GM13976 (cell line): ENCODE data around the gene AHCTF1.

Experiments used
- DNase-seq: peaks from one replicate; pipeline ENCODE4 v3.0.0; 2012; ENCODE audit warnings: low spot score
- CTCF ChIP-seq: IDR thresholded peaks from 2 replicates; pipeline ENCODE4 v1.5.1; 2012; ENCODE audit warnings: borderline replicate concordance, mild to moderate bottlenecking; ENCODE audit not compliant: insufficient read depth; ENCODE audit errors: extremely low read depth, missing control alignments, control extremely low read depth
- in situ Hi-C: fragments of 300-500 bp; cut with MboI; formaldehyde crosslinking; loops from one replicate; pipeline ENCODE4 v1.12.0; 2022; ENCODE audit warnings: low sequenced_read_pairs, mixed read lengths, inconsistent platforms; ENCODE audit not compliant: unreplicated experiment

Gene AHCTF1

GRCh38 chr1:246791303-246791918, 140.3 kb downstream of the AHCTF1 start:
- TF ChIP-seq CTCF: no peak

GRCh38 chr1:246790833-246791232, 140.9 kb downstream of the AHCTF1 start:
- in situ Hi-C loops: no loop called here
- DNase-seq: no peak
- no peak for TF ChIP-seq CTCF

More at GRCh38 chr1:246791303-246791918, 140.3 kb downstream of the AHCTF1 start:
- no peak for DNase-seq
- in situ Hi-C loops: no loop called here

GRCh38 chr1:246790364-246790763, 141.4 kb downstream of the AHCTF1 start:
- in situ Hi-C loops: no loop called here
- DNase-seq: no peak
- TF ChIP-seq CTCF: no peak

GRCh38 chr1:246789454-246790339, 142.1 kb downstream of the AHCTF1 start:
- no peak for TF ChIP-seq CTCF
- in situ Hi-C loops: no loop called here
- no peak for DNase-seq
